Common myeloid progenitor, CD34-positive (primary cell): ENCODE results near the gene ERMN.
A peak's percentile ranks its signal among the peaks of the same experiment; 100 is the strongest.

ENCODE experiments used
- CTCF ChIA-PET: fragments of 350-600 bp; sonication (Branson Sonifier 250); formaldehyde crosslinking; loops from one replicate; lab custom pipeline; 2021; ENCODE audit warnings: antibody characterized with exemption; lab: Charles Lee
- POLR2A ChIA-PET: fragments of 350-600 bp; sonication (Branson Sonifier 250); formaldehyde crosslinking; loops from one replicate; lab custom pipeline; 2021; ENCODE audit warnings: antibody characterized with exemption; lab: Charles Lee
- DNase-seq, 3 donors: peaks; one replicate each; pipeline versions ENCODE4 v3.0.0 to v3.0.0-alpha.2; 2013
- H3K27ac ChIP-seq, 2 experiments: 1 replicate in 1 of 2; 2 replicates in 1 of 2; pipeline ENCODE4 v1.7.0; 2013; ENCODE audit warnings: inconsistent platforms in 2 of 2, low read length in 2 of 2, mild to moderate bottlenecking in 2 of 2, low read depth in 1 of 2, moderate library complexity in 1 of 2; ENCODE audit not compliant: severe bottlenecking in 2 of 2, insufficient read depth in 1 of 2, poor library complexity in 1 of 2
- H3K27me3 ChIP-seq, 5 experiments: replicated peaks in 2 of 5; 1 replicate in 3 of 5; 2 replicates in 2 of 5; pipeline versions ENCODE4 v1.6.1 to v1.7.0; 2013; ENCODE audit warnings: low read length in 4 of 5, mild to moderate bottlenecking in 2 of 5, moderate library complexity in 2 of 5, inconsistent platforms in 1 of 5; ENCODE audit not compliant: insufficient read depth in 5 of 5, control insufficient read depth in 4 of 5
- H3K36me3 ChIP-seq, 4 experiments: 1 replicate in 2 of 4; 2 replicates in 2 of 4; pipeline versions ENCODE4 v1.6.1 to v1.7.0; 2013; ENCODE audit warnings: low read length in 3 of 4, control low read depth in 1 of 4, mild to moderate bottlenecking in 1 of 4; ENCODE audit not compliant: control insufficient read depth in 4 of 4, insufficient read depth in 4 of 4
- H3K4me1 ChIP-seq, 4 experiments: 1 replicate in 3 of 4; 2 replicates in 1 of 4; pipeline versions ENCODE4 v1.6.1 to v1.7.1; 2013; ENCODE audit warnings: low read length in 3 of 4, mild to moderate bottlenecking in 3 of 4, control low read depth in 1 of 4, inconsistent platforms in 1 of 4, moderate library complexity in 1 of 4; ENCODE audit not compliant: control insufficient read depth in 4 of 4, insufficient read depth in 4 of 4; ENCODE audit errors: control extremely low read depth in 1 of 4
- H3K4me3 ChIP-seq, 7 experiments: 1 replicate in 4 of 7; 2 replicates in 3 of 7; pipeline versions ENCODE4 v1.5.1 to v1.7.0; 2013; ENCODE audit warnings: mild to moderate bottlenecking in 7 of 7, low read length in 6 of 7, moderate library complexity in 6 of 7, inconsistent platforms in 2 of 7, low read depth in 2 of 7, control low read depth in 1 of 7; ENCODE audit not compliant: insufficient read depth in 4 of 7, control insufficient read depth in 1 of 7; ENCODE audit errors: extremely low read depth in 1 of 7
- H3K9me3 ChIP-seq, 5 experiments: 1 replicate in 4 of 5; 2 replicates in 1 of 5; pipeline versions ENCODE4 v1.6.1 to v1.7.1; 2013; ENCODE audit warnings: low read length in 4 of 5, mild to moderate bottlenecking in 2 of 5, inconsistent platforms in 1 of 5, low read depth in 1 of 5, moderate library complexity in 1 of 5; ENCODE audit not compliant: control insufficient read depth in 4 of 5, insufficient read depth in 2 of 5; ENCODE audit errors: control extremely low read depth in 1 of 5
- WGBS: methylation state at CpG from one replicate; pipeline ENCODE4 v1.1.5; 2013; ENCODE audit not compliant: insufficient coverage; 5-methylcytosine and 5-hydroxymethylcytosine counted together

The ERMN gene

DNA sequence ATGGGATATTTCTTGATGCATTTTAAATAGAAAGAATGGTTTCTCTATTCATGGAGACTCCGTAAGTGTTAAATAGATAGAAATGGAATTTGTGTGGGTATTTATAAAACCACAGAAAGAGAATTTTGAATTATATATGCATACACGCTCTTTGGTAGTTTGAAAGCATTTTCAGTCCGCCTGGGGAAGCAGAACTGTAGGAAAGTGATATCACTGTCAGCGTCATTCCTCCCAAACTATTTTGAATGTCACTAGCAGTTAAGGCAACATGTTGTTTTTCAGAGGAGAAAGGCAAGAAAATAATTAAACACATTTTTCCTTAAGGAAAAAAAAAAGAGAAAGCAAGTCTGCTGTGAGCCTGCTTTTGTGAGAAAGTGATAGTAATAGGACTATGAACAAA, 8.7 kb upstream of the ERMN start:
- POLR2A ChIA-PET, result interaction anchor here (0.7 kb wide), 1 partner anchor 120 kb away, joined by 3 read pairs; no protein-coding TSS in a partner anchor
- H3K36me3 ChIP-seq, result no peaks in the 10 kb centered on the region
- H3K27ac ChIP-seq, result no peak overlapping the region
- H3K9me3 ChIP-seq, result no peaks in the 10 kb centered on the region
- CTCF ChIA-PET, result interaction anchor here (1.0 to 6.9 kb wide), 6 partner anchors 9 to 163 kb away, joined by 3 to 60 read pairs (median 18); partner anchors contain the start of gene ERMN
- H3K4me1 ChIP-seq, result no peaks in the 10 kb centered on the region
- WGBS, result 100% methylated on average over 3 of the region's 4 CpGs
- H3K27me3 ChIP-seq, result no peaks in the 10 kb centered on the region
- H3K4me3 ChIP-seq, result no peak overlapping the region
- no peak for DNase-seq

DNA sequence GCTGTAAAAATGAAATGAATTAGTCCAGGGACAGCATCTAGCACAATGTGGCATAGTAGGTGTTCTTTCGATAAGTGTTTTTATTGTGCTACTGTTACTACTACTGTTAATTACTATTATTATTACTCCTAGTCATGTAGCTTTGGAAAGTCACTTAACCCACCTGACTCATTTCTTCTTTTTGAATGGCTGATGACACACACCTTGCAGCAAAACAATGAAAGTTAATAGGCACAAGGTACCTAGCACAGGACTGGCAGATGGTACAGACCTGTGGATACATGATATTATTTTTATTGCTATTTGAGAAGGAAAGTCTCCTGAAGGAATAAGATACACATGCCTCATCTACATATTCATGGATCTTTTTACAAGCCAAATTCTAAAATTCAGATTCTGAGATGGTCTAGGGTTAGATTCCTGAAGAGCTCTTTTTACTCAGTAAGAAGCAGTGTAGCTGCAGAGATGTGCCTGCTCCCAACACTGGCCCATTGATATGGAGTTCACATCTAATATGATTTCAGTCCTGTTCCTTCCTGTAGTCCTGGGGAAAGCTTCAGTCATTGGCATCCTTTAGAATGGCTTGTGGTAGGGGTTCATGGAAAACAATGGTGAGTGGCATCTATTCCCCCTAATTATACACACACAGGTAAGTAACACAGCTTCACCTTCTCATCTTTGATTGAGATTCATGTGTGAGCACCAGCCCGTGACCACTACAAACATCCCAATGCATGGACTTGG, 7.9 kb upstream of the ERMN start:
- no peaks in the 10 kb centered on the region for H3K9me3 ChIP-seq
- no peaks in the 10 kb centered on the region for H3K36me3 ChIP-seq
- no peak overlapping the region for H3K4me3 ChIP-seq
- H3K27me3 ChIP-seq, result no peaks in the 10 kb centered on the region
- no peak overlapping the region for H3K27ac ChIP-seq
- ChIA-PET POLR2A (no interaction called here), CTCF (interaction anchor here (1.0 to 6.9 kb wide), 5 partner anchors 8 to 30 kb away, joined by 3 to 60 read pairs (median 30); partner anchors contain the start of gene ERMN)
- WGBS, result no CpG with 5 or more reads among the region's 2 CpGs
- H3K4me1 ChIP-seq, result no peaks in the 10 kb centered on the region
- no peak for DNase-seq

DNA sequence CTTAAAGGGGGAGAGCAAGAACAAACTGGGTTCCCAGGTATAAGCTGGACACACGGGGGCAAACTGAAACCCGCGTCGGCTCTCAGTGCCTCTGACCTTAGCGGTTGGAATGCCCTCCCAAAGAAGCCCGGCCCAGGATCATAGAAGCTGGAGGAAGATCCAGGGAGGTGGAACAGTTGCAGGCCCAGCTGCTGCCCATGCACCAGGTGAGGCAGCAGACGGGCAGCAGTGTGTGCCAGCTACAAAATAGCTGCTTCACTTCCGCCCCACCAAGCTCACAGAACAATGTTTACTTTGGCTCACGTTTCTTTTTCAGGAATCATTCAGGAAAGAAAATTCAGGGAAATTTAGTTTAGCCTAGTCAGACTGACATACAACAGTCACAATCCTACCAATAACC, 3.9 kb upstream of the ERMN start:
- ChIA-PET CTCF (interaction anchor here (0.9 to 7.9 kb wide), 6 partner anchors 8 to 180 kb away, joined by 3 to 91 read pairs (median 3); no protein-coding TSS in a partner anchor), POLR2A (no interaction called here)
- DNase-seq, result no peak
- H3K36me3 ChIP-seq, result no peaks in the 10 kb centered on the region
- H3K4me3 ChIP-seq, result no peak overlapping the region
- no peaks in the 10 kb centered on the region for H3K9me3 ChIP-seq
- H3K27ac ChIP-seq, result no peak overlapping the region
- H3K4me1 ChIP-seq, result peaks cover 0 to 2% (median 0%) of the 10 kb centered on the region in 4 experiments
- over 99% methylated on average over 9 of the region's 9 CpGs for WGBS
- no peaks in the 10 kb centered on the region for H3K27me3 ChIP-seq

DNA sequence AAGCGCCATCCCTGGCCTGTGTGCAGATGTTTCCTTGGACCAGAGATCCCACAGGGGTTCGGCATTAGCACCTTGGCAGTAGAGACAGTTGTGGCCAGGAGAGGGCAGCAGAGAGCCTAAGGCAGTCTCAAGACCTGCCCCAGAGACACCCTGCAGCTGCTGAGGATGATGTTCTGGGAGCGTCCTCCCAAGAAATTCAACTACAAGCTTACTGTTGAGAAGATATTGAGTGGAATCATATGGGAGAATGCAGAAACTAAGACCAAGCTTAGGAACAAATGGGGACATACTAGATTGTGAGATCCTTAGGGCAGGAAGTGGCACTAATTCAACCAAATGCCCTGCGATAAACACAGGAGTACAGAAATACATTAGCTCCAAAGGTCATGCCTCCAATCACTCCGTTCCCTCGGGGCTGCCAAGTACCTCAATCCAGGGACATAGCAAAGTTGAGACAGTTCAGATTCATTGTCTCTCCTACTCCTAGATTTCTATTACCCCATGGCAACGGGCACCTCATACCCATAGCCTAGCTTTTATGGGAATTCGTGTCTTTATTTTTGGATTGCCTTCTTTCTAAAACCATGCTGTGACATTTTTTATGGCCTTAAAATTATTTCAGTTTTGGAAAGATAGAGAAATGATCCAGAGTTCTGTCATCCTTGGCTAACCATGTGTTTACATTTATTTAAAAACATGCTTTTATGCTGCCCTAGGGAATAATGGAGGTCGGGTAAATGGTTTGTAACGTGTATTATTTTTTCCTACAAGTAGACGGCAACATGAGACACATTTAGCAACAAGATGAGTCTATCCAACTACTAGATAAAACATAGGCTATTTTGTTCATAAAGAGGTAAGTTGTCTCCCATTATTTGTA, 2.2 kb upstream of the ERMN start:
- H3K27ac ChIP-seq, result no peak overlapping the region
- peak; percentile 80 to 90 (median 84) for DNase-seq
- H3K27me3 ChIP-seq, result no peaks in the 10 kb centered on the region
- ChIA-PET CTCF (interaction anchor here (0.6 to 7.9 kb wide), 46 partner anchors 8 to 294 kb away, joined by 3 to 91 read pairs (median 4); no protein-coding TSS in a partner anchor), POLR2A (interaction anchor here (0.7 kb wide), 1 partner anchor 164 kb away, joined by 3 read pairs; no protein-coding TSS in a partner anchor)
- 50% methylated on average over 7 of the region's 11 CpGs for WGBS
- peaks cover 0 to 2% (median 0%) of the 10 kb centered on the region in 4 experiments for H3K4me1 ChIP-seq
- no peaks in the 10 kb centered on the region for H3K9me3 ChIP-seq
- no peak overlapping the region for H3K4me3 ChIP-seq
- no peaks in the 10 kb centered on the region for H3K36me3 ChIP-seq

DNA sequence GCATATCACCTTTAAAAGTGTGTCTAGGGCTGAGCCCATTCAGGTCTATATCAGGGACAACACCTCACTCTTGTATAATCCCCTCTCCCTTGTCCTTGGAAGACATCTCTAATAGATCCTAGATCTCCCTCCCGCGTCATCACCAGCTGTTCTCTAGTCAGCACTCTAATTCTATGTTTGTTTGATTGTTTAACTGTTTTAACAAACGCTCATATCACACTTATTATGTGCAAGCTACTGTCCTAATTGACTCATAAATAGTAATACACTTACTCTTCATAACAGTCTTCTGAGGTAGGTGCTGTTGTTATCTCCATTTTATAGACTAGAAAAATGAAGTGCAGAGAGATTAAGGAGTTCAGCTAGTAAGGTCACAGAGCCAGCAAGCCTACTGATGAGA, 1.6 kb upstream of the ERMN start:
- ChIA-PET CTCF (interaction anchor here (0.7 to 7.9 kb wide), 40 partner anchors 9 to 295 kb away, joined by 3 to 91 read pairs (median 4); no protein-coding TSS in a partner anchor), POLR2A (no interaction called here)
- Histone ChIP-seq H3K27ac (no peak overlapping the region), H3K36me3 (no peaks in the 10 kb centered on the region), H3K4me3 (no peak overlapping the region), H3K4me1 (peaks cover 0 to 2% (median 0%) of the 10 kb centered on the region in 4 experiments), H3K27me3 (no peaks in the 10 kb centered on the region), H3K9me3 (no peaks in the 10 kb centered on the region)
- no peak for DNase-seq
- WGBS, result no CpG with 5 or more reads among the region's 3 CpGs

DNA sequence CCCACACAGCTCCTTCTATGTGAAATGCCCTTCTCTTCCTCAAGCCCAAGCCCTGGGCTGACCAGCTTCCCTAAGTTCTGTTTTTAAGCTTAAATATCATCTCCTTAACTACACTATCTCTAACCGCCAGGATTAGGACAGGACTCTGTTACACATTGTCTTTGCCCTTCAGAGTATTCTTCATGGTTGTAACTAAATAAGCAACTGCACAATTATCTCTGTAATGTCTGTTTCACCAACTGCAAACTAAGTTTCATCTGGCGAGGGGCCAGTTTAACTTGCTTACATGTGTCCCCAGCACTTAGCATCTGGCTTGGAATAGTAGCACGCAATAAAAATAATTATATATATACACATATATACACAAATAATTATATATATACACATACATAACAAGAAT, 1.1 kb upstream of the ERMN start:
- CTCF ChIA-PET, result interaction anchor here (0.7 to 7.9 kb wide), 26 partner anchors 9 to 301 kb away, joined by 3 to 91 read pairs (median 5); no protein-coding TSS in a partner anchor
- no peak for DNase-seq
- POLR2A ChIA-PET, result no interaction called here
- Histone ChIP-seq H3K4me3 (no peak overlapping the region), H3K27ac (no peak overlapping the region), H3K4me1 (peaks cover 0 to 2% (median 0%) of the 10 kb centered on the region in 4 experiments), H3K36me3 (no peaks in the 10 kb centered on the region), H3K9me3 (no peaks in the 10 kb centered on the region), H3K27me3 (no peaks in the 10 kb centered on the region)
- WGBS, result 100% methylated on average over 1 of the region's 3 CpGs
